ENCODE measurements around the gene KIF26A.

The KIF26A gene

DNA sequence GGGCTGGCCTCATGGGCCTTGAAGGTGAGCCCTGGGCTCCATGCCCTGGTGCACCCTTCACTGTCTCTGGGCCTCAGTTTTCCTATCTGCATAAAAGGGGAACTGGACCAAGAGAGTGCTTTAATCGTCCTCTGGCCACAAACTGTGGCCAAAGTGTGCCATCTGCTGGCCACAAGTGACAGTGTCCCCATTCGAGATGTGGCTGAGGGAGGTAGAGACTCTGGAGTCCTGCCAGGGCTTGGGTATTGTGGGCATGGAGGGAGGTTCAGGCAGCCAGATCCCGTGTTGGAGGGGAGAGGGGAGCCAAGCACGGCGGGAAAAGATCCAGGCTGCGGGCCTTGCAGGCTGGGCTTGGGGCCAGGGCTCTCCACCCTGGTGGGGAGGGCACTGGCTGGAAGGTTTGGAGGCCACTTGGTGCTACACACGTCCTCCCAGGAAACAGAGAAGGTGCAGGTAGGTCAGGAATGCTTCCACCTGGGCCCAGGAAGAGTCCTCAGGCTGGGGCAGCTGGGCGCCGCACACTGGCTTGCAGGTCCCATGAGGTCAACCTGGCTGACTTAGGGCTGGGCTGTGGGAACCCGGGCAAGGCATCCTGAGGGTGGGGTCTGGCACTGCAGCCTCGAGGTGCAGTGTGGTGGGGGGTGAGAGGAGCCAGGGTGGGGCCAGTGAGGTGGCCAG is 7.3 kb upstream of the KIF26A start:
- peak; percentile 41 for DNase-seq (ENCODE audit: low read depth)

DNA sequence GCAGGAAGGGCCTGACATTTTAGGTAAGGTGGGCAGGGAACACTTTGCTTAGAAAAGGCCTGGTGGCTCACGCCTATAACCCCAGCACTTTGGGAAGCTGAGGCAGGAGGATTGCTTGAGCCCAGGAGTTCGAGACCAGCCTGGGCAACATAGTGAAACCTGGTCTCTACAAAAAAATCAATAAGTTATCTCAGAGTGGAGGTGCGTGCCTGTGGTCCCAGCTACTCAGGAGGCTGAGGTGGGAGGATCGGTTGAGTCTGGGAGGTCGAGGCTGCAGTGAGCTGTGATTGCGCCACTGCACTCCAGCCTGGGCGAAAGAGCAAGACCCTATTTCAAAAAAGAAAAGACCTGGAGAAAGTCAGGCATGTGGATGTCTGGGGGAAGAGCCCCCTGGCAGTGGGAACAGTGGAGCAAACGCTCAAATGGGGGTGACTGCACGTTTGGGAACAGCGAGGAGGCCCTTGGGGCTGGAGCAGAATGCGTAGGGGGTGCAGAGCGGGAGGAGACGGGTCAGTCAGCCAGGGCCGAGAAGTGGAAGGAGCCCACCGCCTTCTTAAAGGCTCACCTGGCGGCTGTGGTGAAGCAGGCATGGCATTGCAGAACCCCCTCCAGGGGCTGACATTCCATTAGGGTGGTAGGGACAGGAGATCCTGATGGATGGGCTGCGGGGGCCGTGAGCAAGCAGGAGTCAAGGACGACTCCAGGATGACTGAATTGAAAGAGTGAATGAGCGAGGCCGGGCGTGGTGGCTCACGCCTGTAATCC is 6.2 kb upstream of the KIF26A start:
- no peak for DNase-seq (ENCODE audit: low read depth)

DNA sequence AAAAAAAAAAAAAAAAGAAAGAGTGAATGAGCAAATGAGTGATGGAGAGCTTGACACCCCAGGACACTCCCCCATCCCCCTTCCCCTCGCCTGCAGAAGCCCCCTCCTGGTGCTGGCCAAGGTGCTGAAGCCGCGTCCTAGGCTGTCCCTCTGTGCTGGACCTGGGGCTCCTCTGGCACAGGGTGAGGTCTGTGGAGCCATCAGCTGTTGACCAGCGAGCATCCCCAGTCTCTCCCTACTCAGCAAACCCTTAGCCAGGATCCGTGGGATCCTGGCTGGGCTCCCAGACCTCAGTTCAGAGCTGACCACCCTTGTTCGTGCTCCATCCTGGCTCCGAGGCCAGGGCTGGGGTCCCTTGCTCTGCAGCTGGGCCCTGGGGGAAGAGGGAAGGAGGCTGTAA is 5.4 kb upstream of the KIF26A start:
- DNase-seq (ENCODE audit: low read depth), result no peak

DNA sequence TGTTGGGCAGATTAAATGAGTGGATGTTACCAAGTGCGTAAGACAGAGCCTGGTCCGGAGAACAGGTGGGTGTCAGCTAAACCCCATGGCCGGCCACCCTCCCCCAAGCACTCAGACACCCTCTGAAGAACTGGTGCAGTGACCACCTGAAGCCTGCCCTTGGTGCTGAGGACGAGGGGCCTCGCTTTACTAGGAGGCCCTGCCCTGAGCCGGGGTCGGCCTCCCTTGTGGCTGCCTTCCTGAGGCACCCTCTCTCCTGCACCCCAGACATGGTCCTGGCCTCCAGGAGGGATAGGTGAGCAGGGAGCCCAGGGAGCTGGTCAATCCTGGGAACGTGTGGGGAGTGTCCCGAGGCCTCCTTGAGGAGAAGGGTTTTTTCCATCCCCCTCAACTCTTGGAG is 4.9 kb upstream of the KIF26A start:
- DNase-seq (ENCODE audit: low read depth), result no peak

DNA sequence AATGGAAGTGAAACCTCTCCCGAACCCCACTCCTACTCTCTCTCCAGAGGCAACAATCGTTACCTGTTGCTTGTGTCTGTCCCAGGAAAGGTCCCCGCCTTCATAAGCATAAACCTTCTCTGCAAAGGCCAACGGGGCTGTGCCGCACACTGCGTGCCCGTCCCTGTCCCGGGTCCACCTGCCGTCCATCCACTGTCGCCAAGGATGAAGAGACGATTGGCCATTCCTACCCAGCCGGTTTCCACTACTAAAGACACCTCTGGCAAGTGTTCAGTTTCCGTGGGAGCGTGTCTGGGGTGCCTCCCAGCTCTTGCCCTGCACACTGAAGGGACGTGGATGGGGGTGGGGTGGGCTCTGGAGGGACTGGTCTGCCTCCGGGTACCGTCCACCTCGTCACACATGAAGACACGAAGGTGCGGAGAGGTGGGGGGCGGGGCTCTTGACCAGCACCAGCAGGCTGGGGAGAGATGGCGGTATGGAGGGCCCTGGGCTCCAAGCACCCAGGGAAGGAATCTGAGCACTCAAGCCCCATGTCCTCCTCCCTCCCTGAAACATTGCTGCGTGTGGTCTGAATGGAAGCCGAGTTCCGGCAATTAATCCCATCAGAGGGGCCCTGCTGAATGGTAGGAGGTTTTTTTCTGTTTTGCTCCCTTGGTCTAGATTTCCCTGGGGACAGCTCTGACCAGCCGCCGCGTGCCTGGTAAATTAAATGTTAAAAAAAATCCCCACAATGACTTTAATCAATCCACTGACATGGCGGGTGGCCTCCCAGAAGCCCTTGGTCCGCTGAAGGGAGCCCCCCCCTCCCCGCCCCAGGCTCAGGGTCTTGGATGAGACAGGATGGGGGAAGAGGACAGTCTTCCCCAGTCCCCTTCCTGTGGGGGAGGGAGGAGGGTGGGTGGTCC is 4.1 kb upstream of the KIF26A start:
- DNase-seq (ENCODE audit: low read depth), result no peak

DNA sequence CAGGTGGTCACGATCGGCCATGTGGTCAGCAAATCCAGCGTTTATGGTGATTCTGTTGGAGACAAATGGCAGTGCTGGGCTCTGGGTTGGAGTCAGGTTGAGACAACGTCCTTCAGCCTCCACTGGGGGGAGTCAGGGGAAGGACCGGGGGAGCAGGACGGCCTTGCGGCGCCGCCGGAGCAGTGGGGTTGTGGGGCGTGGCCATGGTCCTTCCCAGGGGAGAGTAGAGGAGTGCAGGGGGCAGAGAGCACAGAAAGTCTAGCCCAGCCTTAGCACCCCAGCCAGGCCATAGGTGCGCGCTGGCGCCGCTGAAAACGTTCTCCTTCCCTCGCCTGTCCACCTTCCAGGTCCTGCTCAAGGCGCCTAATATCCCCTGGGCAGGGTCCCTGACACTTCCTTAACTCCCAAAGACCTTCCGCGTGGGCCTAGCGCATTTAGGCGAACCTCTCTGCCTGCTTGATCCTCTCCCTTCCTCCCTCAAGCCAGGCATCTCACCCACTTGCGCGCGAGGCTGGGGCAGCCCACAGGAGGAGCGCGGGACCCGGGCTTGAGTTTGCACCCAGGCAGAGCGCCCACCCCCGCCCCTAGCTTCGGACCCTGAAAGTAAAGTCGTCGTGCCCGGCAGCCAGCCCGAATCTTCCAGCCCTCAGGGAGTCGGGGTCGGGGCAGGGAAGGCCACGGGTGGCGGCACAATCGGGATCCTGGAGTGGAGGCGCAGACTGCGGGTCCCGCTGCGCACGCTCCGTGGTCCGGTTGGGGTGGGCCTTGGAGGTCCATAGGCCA is 3.1 kb upstream of the KIF26A start:
- DNase-seq (ENCODE audit: low read depth), result peak; percentile 24

DNA sequence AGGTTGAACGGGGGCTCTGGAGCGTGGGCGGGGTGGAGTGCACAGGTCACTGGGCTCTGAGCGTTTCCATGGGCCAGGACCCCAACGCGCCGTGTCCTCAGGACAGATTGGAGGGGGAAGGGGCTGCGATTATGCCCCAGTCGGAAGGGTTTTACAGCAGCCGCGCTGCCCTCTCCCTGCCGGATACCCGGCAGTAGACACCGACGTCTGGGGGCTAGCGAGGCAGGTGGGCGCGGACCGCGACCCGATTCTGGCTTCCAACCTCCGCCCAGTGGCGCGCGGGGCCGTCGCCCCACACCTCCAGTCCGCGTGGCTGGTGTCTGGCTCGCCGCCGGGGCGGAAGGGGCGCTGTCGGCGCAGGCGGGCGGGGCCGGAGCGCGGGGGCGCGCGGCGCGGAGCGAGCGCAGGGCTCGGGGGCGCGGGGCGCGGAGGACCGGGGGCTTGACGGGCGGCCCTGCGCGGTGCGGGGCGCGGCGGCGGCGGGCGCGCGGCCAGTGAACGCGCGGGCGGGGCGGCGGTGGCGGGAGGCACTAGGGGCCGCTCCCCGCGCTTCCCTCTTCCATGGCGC is 2.4 kb upstream of the KIF26A start:
- DNase-seq (ENCODE audit: low read depth), result no peak

DNA sequence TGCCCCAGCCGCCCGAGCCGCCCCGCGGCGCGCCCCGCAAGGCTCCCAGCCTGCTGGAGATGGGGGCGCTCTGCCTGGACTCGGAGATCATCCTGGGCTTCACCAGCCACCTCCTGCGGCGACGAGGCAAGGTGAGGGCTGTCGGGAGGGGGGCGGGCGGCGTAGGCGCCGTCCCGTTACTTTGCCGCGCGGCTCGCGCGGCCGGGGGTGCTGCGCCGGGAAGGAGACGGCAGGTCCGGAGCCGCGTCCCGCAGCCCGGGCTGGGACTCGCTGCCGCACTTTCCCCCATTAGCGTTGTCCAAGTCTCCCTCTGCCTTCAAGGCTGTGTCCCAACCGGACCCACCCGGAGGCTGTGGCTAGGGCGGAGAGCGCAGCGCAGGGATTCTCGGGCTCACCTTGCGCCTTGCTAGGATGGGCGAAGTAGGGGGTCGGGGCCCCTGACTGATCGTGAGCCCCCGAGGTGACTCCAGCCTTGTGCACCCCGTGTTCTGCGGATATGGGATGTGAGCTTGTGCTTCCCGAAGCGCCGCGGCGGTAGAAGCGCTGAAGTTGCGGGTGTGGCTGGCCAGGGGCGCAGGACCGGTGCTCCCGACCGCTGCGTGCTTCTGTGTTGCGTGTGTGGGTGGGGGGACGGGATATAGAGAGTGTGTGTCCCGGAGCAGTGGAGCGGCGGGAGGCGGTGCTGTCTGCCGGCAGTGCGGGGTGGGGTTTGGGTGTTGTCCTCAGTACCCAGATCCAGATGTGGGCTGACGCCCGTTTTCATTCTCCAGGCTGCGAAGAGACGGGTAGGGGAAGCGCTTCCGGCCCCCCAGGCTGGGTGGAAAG is 1.7 kb upstream of the KIF26A start:
- DNase-seq (ENCODE audit: low read depth), result no peak

DNA sequence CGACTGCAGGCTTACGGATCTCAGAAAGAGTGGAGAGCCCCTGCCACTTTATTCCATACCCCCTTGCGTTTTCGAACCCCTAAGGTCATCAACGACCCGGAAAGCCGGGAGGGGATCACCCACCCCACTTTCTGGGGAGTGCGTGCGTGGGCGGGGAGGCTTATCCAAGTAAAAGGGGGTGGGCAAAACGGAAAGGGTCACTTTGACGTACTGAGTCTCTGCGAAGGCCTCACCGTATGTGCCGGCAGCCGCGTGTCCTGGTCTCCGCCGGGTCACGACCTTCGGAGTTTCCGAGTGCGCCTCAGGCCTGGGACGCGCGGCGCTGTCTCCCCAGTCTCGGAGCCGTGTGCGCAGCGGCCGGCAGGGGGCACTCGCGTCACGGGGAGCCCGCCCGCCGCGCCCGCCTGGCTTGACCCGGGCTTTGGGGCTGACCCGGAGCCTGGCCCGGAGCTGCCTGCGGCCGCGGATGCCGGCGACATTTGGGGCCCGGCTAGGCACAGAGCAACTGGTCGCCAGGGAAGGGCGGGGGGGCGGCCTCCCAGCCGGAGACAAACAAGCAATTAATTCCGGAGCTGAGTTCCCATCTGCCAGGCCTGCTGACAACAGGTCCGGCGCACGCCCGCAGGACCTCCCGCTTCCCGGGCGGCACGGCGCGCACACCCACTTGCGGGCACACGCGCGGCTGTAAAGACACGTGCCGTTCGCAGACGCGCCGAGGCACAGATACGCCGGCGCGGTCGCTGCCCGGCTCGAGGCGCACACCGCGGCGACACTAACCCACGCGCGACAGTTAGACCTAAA is 890 bp upstream of the KIF26A start:
- DNase-seq (ENCODE audit: low read depth), result peak; percentile 15

DNA sequence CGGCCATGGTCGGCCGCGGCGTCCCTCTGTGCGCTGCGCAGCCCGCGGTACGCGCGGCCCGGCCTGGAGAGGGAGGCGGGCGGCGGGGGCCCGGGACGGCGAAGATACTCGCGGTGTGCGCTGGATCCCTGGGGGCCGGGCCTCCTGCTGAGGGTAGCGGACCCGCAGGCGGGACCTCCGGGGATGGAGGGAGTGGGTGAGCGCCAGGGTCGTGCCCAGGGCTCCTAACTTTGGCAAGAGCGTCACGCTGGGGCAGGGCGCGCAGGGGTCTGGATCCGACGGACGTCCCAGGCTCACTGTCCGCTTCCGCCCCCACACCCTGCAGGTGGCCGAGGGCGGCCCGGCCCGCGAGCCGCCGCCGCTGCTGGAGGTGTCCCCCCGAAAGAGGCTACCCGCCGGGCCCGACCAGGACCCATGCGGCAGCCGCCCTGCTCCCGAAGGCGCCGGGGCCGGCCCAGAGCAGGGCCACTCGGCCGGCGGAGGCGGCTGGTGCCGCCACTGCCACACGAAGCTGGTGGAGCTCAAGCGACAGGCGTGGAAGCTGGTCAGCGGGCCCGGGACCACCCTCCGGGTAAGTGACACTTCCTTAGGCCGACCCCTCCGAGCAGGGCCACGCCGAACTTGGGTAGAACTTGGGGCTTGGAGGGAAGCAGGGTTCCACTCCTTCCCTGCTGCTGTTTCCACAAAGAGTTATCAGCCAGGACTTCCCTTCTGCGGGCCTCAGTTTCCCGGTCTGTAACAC is 502 bp downstream of the KIF26A start:
- DNase-seq (ENCODE audit: low read depth), result no peak

DNA sequence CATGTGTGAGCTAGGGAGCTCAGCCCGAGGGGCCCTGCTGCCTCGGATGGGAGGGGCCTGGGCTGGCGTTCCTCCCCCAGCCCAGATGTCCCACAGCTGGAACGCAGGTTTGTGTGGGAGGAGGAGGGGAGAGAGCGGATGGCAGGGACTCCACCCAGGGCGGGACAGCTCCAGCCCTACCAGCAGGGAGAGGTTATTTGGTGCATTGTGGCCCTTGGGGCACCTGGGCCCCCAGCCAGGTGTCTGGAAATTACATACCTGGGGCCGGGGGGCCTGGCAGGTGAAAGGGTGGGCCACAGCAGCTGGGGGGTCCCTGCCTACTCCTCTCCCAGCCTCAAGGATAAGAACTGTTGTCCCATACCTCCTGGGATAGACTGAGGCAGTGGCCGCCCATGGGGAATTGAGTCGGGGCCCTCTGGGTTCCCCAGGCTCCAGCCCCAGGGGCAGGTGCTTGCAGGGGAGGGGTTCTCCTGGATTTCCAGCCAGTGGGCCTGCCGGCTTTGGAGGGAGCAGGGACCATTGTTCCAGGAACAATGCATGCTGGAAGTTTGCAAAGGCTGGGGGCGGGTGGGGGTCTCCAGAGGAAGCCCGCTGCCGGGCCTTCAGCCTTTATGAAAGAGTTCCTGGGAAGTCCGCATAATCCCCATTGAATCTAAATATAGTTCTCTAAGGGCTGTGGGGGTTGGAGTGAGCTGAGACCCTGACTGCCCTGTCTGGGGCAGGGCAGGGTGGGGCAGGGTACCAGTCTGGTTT is 1.2 kb downstream of the KIF26A start:
- no peak for DNase-seq (ENCODE audit: low read depth)

DNA sequence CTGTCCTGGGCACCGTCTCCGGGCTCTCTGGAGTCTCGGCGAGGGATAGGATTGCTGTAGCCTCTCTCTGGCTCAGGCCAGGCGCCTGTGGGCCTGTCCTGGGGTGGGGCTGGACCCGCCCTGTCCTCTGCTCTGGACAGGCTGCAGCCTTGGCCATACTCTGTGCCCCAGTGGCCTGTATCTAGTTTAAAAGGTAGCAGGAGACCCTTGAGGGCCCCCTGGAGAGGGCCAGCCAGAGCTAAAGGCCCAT is 1.8 kb downstream of the KIF26A start:
- DNase-seq (ENCODE audit: low read depth), result no peak

DNA sequence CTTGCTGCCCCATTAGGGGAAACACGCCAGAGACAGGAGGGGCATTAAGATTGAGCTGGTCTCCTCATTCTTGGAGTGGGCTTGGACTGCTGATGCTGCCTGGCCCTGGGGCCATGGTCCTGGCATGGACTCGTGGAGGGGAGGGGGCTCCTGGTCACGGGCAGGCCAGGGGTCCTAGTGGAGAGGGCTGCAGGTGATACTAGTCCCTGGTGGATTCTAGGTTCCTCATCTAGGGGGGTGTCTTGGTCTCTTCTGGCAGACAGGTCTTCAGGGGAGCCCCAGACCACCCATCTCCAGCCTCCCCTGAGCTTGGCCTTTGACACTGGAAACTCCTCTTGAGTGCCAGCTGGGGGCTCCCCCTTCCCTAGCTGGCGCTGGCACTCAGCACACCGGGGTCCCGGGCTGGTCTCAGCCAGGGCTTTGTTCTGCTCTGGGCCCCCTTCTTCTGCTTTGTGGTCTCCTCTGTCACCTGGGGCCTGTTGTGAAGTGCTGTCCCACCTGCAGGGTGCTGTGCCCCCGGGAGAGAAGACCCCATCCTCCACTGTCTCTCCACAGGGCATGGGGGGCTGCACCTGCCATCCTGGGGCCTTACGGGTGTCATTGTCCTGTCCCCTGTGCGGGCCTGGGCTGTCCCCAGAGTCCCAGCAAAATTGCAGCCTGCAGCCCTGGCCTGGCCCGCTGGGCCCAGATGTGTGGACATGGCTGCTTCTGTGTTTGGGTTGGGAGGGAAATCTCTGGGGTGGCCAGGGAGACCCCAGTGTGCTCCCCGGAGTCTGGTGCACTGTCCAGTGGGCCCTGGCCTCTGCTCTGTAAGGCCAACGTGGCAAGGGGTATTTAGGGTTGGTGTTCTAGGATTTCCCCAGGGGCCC is 2.3 kb downstream of the KIF26A start:
- no peak for DNase-seq (ENCODE audit: low read depth)

DNA sequence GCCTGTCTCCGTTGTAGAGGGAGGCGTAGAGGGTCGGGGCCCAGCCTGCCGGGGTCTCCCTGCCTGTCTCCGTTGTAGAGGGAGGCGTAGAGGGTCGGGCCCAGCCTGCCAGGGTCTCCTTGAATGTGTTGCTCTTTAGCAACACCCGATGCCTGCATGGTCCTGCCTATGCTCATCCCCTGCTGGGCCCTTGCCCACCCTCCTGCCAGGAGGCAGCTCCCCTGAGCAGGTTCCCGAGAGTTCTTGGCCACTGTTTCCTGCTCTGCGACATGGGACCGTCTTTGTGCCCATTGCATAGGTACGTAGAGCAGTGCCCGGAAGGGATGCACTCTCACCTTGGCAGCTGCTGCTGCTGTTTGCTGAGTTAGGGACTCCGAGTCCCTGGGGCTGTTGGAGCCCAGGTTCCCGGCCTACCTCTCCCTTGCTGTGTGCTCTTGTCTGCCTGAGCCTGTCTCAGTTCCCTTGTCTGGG is 3.3 kb downstream of the KIF26A start:
- no peak for DNase-seq (ENCODE audit: low read depth)

DNA sequence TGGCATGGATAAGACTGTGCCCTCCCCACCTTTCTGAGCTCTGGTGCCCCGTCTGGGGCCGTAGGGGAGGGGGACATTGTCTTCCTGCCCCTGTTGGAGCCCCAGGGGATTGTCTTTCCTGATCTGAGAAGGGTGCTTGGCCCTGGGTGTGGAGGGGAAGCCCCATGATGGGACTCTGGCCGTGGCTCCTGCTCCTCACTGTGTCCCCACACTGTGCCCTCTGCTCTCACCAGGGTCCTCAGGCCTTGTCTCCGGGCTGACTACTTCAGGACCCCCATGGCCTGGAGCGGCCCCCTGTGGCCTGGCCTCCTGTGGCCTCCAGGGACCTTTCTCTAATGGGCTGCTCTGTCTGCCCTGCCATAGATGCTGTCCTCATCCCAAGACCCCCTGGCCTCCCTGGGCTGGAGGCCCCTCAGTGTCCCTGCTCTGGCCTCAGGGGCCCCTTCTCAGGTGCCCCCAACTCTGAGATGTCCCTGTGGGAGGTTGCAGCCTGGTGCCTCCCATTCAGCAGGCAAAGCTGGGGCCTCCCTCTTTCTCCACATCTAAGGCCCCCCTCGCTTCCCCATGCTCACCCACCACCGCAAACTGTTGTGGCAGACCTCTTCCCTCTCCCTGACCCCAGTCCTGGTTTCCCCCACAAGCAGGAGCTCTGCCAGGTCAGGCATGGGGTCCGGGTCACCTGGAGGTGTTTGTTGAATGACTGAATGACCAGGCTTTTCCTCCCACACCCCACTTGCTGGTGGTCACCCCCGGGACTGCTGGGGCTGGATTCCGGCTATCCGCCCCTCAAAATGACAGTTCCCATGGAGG is 4.0 kb downstream of the KIF26A start:
- no peak for DNase-seq (ENCODE audit: low read depth)

DNA sequence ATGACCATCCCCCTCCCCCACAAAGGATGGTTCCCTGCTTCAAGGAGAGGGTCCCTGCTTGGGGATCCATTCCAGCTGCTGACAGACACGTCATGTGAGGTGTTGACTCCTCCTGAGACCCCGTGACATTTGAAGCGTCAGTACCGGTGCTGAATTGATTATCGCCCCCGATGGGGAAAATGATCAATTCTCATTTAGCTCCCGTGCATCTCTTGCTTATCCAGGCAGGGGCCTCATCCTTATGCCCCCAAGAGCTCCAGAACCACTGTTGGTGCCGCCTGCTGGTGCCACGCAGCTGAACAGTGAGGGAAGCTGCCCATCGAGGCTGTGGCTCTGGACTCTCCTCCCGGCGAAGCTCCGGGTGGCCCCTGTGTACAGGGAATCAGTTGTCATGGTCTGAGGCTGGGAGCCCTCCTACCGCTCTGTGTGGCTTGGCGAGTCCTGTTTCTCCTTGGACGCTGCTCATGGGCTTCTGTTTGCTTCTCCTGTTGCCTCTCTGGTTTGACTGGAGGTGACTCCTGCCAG is 4.6 kb downstream of the KIF26A start:
- DNase-seq (ENCODE audit: low read depth), result no peak

Measured in ELR (cell line).